HG03039 (cell line): ENCODE measurements around the gene AFF2.

ENCODE experiments used
- ATAC-seq: cut with Tn5 transposase; IDR thresholded peaks from one replicate; pipeline ENCODE4 v1.9.1; 2021; ENCODE audit warnings: mild to moderate bottlenecking, moderate library complexity; ENCODE audit not compliant: unreplicated experiment

Gene AFF2

GRCh38 chrX:148984238-148984637, 483.8 kb downstream of the AFF2 start:
- no peak for ATAC-seq

GRCh38 chrX:148991502-148991901, 491.1 kb downstream of the AFF2 start:
- ATAC-seq: no peak

GRCh38 chrX:148995661-148996060, 495.2 kb downstream of the AFF2 start:
- no peak for ATAC-seq

- no peak for ATAC-seq
Observed at GRCh38 chrX:149002320-149002719, 501.9 kb downstream of the AFF2 start.

GRCh38 chrX:149003863-149004660, 503.6 kb downstream of the AFF2 start:
- ATAC-seq: no peak

- no peak for ATAC-seq
Observed at GRCh38 chrX:149004936-149005335, 504.5 kb downstream of the AFF2 start.

- no peak for ATAC-seq
Observed at GRCh38 chrX:149006235-149006634, 505.8 kb downstream of the AFF2 start.

GRCh38 chrX:149007423-149007822, 507.0 kb downstream of the AFF2 start:
- ATAC-seq: no peak

- ATAC-seq: no peak
Observed at GRCh38 chrX:149010013-149010852, 509.8 kb downstream of the AFF2 start.

GRCh38 chrX:149010853-149011224, 510.4 kb downstream of the AFF2 start:
- ATAC-seq: no peak

- ATAC-seq: no peak
Observed at GRCh38 chrX:149013081-149013480, 512.7 kb downstream of the AFF2 start.

GRCh38 chrX:149021159-149021558, 520.7 kb downstream of the AFF2 start:
- ATAC-seq: no peak

GRCh38 chrX:149022485-149022884, 522.1 kb downstream of the AFF2 start:
- ATAC-seq: no peak

- ATAC-seq: no peak
Observed at GRCh38 chrX:149032449-149032848, 532.0 kb downstream of the AFF2 start.

- ATAC-seq: no peak
Observed at GRCh38 chrX:149036086-149036485, 535.7 kb downstream of the AFF2 start.

GRCh38 chrX:149037281-149037870, 537.0 kb downstream of the AFF2 start:
- no peak for ATAC-seq

GRCh38 chrX:149039057-149039456, 538.6 kb downstream of the AFF2 start:
- ATAC-seq: no peak

- ATAC-seq: no peak
Observed at GRCh38 chrX:149040873-149041535, 540.6 kb downstream of the AFF2 start.

GRCh38 chrX:149043401-149043800, 543.0 kb downstream of the AFF2 start:
- no peak for ATAC-seq

GRCh38 chrX:149044471-149044870, 544.1 kb downstream of the AFF2 start:
- no peak for ATAC-seq

GRCh38 chrX:149045645-149046210, 545.3 kb downstream of the AFF2 start:
- ATAC-seq: no peak
